ENCODE data around the gene SHROOM1. TPM values are rescaled to one million over a fixed set of nuclear protein-coding genes. Genes with fewer than 3 reads are reported as not detected.
"Not testable (repeated sequence)": the region's sequence is repeated elsewhere in the genome, so short reads cannot be mapped to it uniquely, and the experiment has no call there.

Gene SHROOM1
- total RNA-seq, 1 experiment from 2014 or later = 0.91 TPM

DNA sequence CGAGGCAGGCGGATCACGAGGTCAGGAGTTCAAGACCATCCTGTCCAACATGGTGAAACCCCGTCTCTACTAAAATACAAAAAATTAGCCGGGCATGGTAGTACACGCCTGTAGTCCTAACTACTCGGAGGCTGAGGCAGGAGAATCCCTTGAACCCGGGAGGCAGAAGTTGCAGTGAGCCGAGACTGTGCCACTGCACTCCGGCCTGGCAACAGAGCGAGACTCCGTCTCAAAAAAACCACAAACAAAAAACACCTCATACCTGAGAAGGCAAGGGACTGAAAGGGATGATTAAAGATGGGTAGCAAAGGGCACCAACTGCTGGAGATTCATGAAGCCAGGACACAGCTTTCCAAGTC, 23.7 kb downstream of the SHROOM1 start:
- DNase-seq (ENCODE audit: low spot score) = not testable (repeated sequence)

- not testable (repeated sequence) for DNase-seq (ENCODE audit: low spot score)
Measured at GRCh38 chr5:132805872-132806271, 24.6 kb downstream of the SHROOM1 start.

DNA sequence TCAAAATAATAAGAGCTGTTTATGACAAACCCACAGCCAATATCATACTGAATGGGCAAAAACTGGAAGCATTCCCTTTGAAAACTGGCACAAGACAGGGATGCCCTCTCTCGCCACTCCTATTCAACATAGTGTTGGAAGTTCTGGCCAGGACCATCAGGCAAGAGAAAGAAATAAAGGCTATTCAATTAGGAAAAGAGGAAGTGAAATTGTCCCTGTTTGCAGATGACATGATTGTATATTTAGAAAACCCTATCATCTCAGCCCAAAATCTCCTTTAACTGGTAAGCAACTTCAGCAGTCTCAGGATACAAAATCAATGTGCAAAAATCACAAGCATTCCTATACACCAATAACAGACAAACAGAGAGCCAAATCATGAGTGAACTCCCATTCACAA, 26.2 kb downstream of the SHROOM1 start:
- DNase-seq (ENCODE audit: low spot score) = not testable (repeated sequence)

DNA sequence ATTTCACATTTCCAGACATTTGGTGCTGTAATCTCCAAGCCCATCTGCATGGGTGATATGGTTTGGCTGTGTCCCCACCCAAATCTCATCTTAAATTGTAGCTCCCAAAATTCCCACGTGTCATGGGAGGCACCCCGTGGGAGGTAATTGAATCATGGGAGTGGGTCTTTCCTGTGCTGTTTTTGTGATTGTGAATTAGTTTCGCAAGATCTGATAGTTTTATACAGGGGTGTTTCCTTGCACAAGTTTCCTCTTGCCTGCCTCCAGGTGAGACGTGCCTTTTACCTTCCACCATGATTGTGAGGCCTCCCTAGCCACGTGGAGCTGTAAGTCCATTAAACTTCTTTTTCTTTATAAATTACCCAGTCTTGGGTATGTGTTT, 27.8 kb downstream of the SHROOM1 start:
- not testable (repeated sequence) for DNase-seq (ENCODE audit: low spot score)

GRCh38 chr5:132802044-132802684, 28.3 kb downstream of the SHROOM1 start:
- DNase-seq (ENCODE audit: low spot score) = no peak

- no peak for DNase-seq (ENCODE audit: low spot score)
Measured at GRCh38 chr5:132800545-132800944, 29.9 kb downstream of the SHROOM1 start.

- no peak for DNase-seq (ENCODE audit: low spot score)
Measured at GRCh38 chr5:132799392-132799791, 31.1 kb downstream of the SHROOM1 start.

GRCh38 chr5:132797651-132798050, 32.8 kb downstream of the SHROOM1 start:
- DNase-seq (ENCODE audit: low spot score) = no peak

GRCh38 chr5:132791026-132791425, 39.4 kb downstream of the SHROOM1 start:
- DNase-seq (ENCODE audit: low spot score) = no peak

GRCh38 chr5:132790201-132790865, 40.1 kb downstream of the SHROOM1 start:
- DNase-seq (ENCODE audit: low spot score) = no peak

DNA sequence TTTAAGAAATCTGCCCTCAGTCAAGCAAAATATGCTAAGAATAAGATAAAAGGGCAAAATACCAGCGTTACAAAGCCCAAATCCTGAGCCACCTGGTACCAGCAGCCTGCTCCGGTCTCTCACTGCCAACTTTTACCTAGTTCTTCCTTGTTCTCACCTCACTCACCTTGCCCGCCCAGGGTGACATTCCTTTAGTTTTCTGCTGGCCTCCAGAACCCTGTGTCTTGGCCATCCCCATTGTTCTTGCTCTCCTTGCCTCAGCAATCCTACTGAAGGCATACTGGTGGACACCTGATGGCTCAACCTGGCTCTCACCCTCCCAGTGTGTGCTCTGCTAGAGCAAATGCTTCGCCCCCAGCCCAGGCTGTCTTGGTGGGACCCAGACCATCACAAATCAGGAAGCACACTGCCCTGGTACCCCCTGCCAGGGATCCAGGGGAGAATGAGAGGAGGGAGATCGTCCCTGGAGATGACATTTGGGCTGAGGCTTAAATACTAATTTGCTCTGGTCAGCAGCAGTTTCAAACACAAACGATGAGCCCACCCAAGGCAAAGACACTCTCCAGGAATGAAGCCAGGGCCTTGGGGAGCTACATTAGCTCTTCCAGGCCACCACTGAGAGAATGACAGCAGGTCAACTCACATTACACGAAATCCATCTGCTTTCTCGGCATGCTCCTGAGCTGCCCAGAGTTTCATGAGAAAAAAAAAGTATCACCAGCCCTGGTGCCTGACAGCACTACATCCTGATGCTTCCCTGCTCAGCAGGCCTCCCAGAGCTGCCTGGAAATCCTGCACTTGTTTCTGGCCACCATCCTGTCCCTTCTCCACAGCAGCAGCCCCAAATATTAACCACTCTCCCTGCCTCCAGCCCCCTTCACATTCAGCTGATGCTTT, 41.2 kb downstream of the SHROOM1 start:
- no peak for DNase-seq (ENCODE audit: low spot score)

GRCh38 chr5:132788508-132788907, 41.9 kb downstream of the SHROOM1 start:
- DNase-seq (ENCODE audit: low spot score) = no peak

DNA sequence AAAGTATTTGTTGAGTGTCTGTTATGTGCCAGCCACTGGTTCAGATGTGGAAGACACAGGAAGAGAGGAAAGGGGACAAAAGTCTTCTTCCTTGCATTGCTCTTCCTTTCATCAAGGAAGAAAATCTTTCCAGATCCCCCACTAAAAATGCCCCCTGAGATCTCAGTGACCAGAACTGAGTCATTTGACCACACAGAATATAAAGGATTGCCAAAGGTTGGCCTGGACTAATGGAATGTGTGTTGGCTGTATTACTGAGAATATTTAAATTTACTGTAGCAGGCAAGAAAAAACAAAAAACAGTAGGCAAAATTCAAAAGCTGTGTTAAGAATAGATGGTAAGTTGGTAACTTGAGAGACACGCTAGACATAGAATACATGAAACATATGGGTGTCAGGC, 43.4 kb downstream of the SHROOM1 start:
- DNase-seq (ENCODE audit: low spot score) = no peak

- DNase-seq (ENCODE audit: low spot score) = no peak
Measured at GRCh38 chr5:132785864-132786263, 44.6 kb downstream of the SHROOM1 start.

- no peak for DNase-seq (ENCODE audit: low spot score)
Measured at GRCh38 chr5:132785365-132785764, 45.1 kb downstream of the SHROOM1 start.

DNA sequence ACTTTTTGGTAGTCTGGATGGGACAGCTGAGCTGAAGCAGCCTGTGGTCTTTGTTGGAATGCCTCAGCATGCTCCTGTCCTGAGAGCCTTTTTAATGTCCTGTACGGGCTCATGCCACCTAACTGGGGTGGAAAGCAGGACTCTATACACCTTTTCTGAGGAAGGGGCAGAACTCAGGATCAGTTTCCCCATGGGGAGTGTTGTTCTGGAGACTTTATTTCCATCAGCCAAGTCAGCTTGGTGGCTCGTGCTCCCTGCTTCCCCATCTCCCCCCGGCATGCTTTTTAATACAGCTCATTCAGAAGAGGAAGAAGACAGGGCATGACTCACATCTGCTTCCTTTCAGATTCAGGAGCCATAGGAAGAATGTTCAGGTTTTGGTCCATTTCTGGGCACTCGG, 48.3 kb downstream of the SHROOM1 start:
- no peak for DNase-seq (ENCODE audit: low spot score)

- no peak for DNase-seq (ENCODE audit: low spot score)
Measured at GRCh38 chr5:132781029-132781428, 49.4 kb downstream of the SHROOM1 start.

DNA sequence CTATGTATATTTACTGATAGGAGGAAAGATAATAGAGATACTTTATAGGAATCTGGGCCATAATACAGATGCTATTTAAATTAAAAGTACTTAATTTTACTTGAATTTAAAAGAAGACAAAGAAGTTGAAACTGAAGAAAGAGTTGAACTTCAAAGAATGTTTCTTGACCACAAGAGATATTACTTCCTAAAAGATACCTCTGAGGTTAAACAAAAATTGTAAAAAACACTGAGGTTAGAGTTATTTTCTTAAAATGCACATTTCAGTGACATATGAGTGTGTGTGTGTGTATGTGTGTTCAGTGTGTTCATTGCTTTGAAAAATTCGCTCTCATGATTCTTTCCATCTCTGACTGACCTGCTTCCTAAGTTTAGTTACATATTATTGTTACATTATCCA, 49.9 kb downstream of the SHROOM1 start:
- DNase-seq (ENCODE audit: low spot score) = no peak

DNA sequence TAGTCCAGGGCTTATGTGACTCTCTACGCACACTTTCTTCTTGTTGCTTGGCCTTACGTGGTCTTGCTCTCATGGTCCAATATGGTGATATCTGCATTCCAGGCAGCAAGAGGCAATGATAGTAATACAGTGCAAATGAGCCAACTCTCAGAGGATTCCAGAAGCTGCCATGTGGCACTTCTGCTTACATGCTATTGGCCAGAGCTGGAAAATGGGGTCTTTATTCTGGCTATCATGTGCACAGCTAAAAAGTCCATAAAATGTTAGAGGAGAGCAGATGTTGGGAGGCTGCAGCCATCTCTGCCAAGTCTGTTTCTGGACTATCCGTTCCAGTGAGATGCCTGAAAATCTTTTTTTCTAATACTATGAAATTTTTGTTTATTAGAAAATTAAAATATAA, 50.5 kb downstream of the SHROOM1 start:
- no peak for DNase-seq (ENCODE audit: low spot score)

DNA sequence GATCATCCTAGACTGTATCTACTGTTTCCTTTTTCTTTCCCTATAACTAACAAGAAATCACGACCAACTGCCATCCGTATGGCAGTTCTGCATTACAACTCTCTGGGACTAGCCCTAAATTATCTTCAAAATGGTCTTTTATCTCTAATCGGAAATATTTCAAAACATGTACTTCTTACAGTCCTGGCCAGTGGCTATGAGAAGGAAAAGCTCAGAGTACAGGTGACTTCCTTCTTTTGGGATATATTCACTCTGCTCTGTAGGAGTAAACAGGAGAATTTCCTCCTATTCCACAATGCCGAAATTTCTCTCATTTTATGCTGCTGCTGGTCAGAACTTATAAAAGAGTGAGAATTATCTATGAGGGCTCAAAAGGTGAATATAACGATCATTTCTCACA, 51.6 kb downstream of the SHROOM1 start:
- DNase-seq (ENCODE audit: low spot score) = no peak

DNA sequence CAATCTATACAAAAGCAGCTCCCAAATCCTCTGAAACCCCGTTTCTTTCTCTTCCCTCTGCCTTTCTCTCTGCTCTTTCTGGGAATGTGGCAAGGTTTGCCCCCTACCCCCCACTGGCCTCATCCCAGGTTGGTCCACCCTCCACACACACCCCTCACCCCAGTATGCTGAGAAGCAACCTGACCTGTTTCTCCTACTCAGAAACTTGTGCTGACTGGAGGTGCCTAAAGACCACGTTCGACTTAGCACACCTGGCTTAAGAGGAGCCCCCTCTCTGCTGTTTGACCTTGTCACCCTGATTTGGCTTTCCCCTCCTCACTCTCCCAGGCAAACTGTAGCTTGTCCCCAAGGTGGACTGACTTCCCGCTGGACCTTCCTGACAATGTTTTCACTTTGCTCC, 52.3 kb downstream of the SHROOM1 start:
- no peak for DNase-seq (ENCODE audit: low spot score)

DNA sequence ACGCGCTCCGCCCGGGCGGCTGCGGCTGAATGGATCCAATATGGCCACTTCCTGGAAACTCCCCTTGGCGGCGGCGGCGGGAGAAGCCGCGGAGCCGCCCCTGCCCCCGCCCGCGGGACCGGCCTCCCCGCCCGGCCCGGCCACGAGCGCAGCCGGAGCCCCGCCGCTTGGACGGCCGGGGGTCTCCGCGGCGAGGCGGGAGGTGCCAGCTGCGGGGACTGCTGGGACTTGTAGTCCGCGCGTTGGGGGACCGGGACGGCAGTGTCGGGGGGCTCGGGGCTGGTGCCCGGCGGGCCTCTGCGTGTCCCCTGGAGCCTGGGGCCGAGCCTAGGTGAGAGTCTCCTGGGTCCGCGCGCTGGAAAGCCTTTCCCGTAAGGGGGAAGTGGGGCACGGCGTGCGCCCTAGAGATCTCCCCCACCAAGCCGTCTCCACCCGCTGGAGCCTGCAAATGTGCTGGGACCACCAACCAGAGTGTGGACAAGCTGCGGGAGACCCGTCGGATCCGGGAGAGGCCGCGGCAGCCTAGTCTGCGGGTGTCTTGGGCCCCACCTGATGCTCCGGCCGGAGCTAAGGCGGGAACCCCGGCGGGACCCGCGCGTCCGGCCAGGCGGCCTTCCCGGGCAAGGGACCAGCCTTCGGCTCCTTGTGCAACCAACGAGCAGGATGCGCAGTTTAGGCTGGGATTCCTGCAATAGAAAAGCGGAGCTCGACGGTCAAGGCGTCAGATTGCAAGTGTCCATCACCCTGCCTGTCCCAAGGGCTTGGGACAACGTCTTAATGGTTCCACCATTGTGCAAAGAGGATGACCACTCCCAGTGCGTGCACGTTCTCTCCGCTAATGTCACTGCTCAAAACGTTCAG, 53.0 kb downstream of the SHROOM1 start, which contains the start of gene SEPTIN8:
Gene SEPTIN8 (minus strand): TSS at position 31 of the 861 bp plus-strand sequence. CDS start 102 bp downstream, outside the sequence.
- no peak for DNase-seq (ENCODE audit: low spot score)

Measured in H4 (cell line).